GM12874 (cell line): ENCODE results near the gene KLF15.

ENCODE experiments used
- CTCF ChIP-seq: IDR thresholded peaks from 2 replicates; pipeline ENCODE4 v1.5.1; 2011; ENCODE audit warnings: low read depth, mild to moderate bottlenecking, control low read depth, low read length, moderate library complexity; ENCODE audit not compliant: insufficient read depth

Gene KLF15

GRCh38 chr3:126398423-126399350 lies 41.5 kb upstream of the KLF15 start:
- no peak for TF ChIP-seq CTCF

- TF ChIP-seq CTCF = no peak
These were observed 40.6 kb upstream of the KLF15 start for GRCh38 chr3:126397610-126398422.

GRCh38 chr3:126396536-126396935 lies 39.3 kb upstream of the KLF15 start:
- no peak for TF ChIP-seq CTCF

GRCh38 chr3:126395846-126396513 lies 38.8 kb upstream of the KLF15 start:
- TF ChIP-seq CTCF = no peak

- TF ChIP-seq CTCF = no peak
These were observed 37.7 kb upstream of the KLF15 start for GRCh38 chr3:126394977-126395321.

GRCh38 chr3:126394179-126394976 lies 37.2 kb upstream of the KLF15 start, which contains the start of gene CFAP100:
Gene CFAP100, plus strand, starts transcription at chr3:126394909. Its CDS starts 1,092 bp downstream, at chr3:126396001.
- no peak for TF ChIP-seq CTCF
